K562 (cell line): Measurements from ENCODE around the gene CAV1. TPM values are rescaled to one million over a fixed set of nuclear protein-coding genes. Genes with fewer than 3 reads are reported as not detected.

Experiments
- ATAC-seq: fragments of 200-7000 bp; cut with Tn5 transposase; 3 replicates; pipeline ENCODE4 v1.9.1; 2020; ENCODE audit warnings: moderate library complexity
- BruUV-seq: library from RNA; stranded (reverse); fragments of 400-500 nt; replicated peaks from 2 replicates; lab custom pipeline; 2021; lab: Mats Ljungman, UMichigan
- CTCF ChIA-PET: fragments of 300-600 bp; formaldehyde crosslinking; extraction: SDS; loops from one replicate; lab custom pipeline; 2021; ENCODE audit warnings: low intra/inter-chr PET ratio; lab: Yijun Ruan, JAX
- POLR2A ChIA-PET: fragments of 300-600, 350-650 bp; sonication (Branson Sonifier 250); formaldehyde crosslinking; extraction: SDS; loops from one replicate; lab custom pipeline; 2021; ENCODE audit warnings: antibody characterized with exemption, inconsistent platforms; lab: Yijun Ruan, JAX
- DNase-seq, 4 experiments: peaks; one replicate each; pipeline versions ENCODE4 v3.0.0 to v3.0.0-alpha.2; 2011 to 2018; ENCODE audit warnings: low spot score in 3 of 4, mixed read lengths in 3 of 4; ENCODE audit errors: extremely low read depth in 1 of 4
- FAIRE-seq: peaks from 2 replicates; lab custom pipeline; 2011; peaks lifted over from hg19 to GRCh38; lab: Jason Lieb, UNC
- H2AFZ ChIP-seq: 2 replicates; pipeline ENCODE4 v1.6.0; 2011; ENCODE audit warnings: low read depth, low read length, control low read depth, inconsistent platforms
- H3K27ac ChIP-seq: fragments of 200-600 bp; 3 replicates; pipeline ENCODE4 v1.8.0; 2011; ENCODE audit warnings: low read depth, mild to moderate bottlenecking, control low read depth, inconsistent platforms, low read length, moderate library complexity, mixed read lengths; ENCODE audit errors: extremely low read depth
- H3K27me3 ChIP-seq, 2 experiments: fragments of 300-600 bp in 1 of 2; 2 replicates in 1 of 2; 3 replicates in 1 of 2; pipeline versions ENCODE4 v1.6.0 to v1.8.0; 2011; ENCODE audit warnings: inconsistent platforms in 2 of 2, low read length in 2 of 2, mild to moderate bottlenecking in 1 of 2, mixed read lengths in 1 of 2, moderate library complexity in 1 of 2; ENCODE audit not compliant: control insufficient read depth in 2 of 2, insufficient read depth in 2 of 2
- H3K36me3 ChIP-seq: fragments of 300-600 bp; 3 replicates; pipeline ENCODE4 v1.8.0; 2011; ENCODE audit warnings: mild to moderate bottlenecking, low read length, inconsistent platforms; ENCODE audit not compliant: control insufficient read depth, insufficient read depth
- H3K4me1 ChIP-seq, 2 experiments: fragments of 200-600 bp in 1 of 2; replicated peaks in 1 of 2; 2 replicates in 1 of 2; 3 replicates in 1 of 2; pipeline versions ENCODE4 v1.5.1 to v1.8.0; 2011; ENCODE audit warnings: inconsistent platforms in 2 of 2, low read length in 2 of 2, mild to moderate bottlenecking in 1 of 2, mixed read lengths in 1 of 2, moderate library complexity in 1 of 2; ENCODE audit not compliant: control insufficient read depth in 2 of 2, insufficient read depth in 2 of 2
- H3K4me2 ChIP-seq: 2 replicates; pipeline ENCODE4 v1.6.1; 2011; ENCODE audit warnings: low read length, control low read depth, inconsistent platforms, mixed read lengths; ENCODE audit not compliant: insufficient read depth
- H3K4me3 ChIP-seq: fragments of 200-600 bp; sonication (generic), shearing (Covaris generic); 2 replicates; pipeline ENCODE4 v1.5.1; 2016; ENCODE audit warnings: control low read depth, inconsistent platforms
- H3K79me2 ChIP-seq: fragments of 200-600 bp; 3 replicates; pipeline ENCODE4 v1.8.0; 2011; ENCODE audit warnings: low read length, inconsistent platforms; ENCODE audit not compliant: control insufficient read depth, insufficient read depth
- H3K9ac ChIP-seq, 2 experiments: 2 replicates each; pipeline versions ENCODE4 v1.6.0 to v1.6.1; 2011; ENCODE audit warnings: low read depth in 2 of 2, low read length in 2 of 2, control low read depth in 1 of 2, inconsistent platforms in 1 of 2, mild to moderate bottlenecking in 1 of 2, mixed read lengths in 1 of 2; ENCODE audit not compliant: insufficient read depth in 1 of 2
- H3K9me1 ChIP-seq: one replicate; pipeline ENCODE4 v1.6.0; 2011; ENCODE audit warnings: inconsistent platforms, mild to moderate bottlenecking, low read length, moderate library complexity; ENCODE audit not compliant: control insufficient read depth, insufficient read depth
- H3K9me3 ChIP-seq: replicated peaks from 2 replicates; pipeline ENCODE4 v1.5.1; 2011; ENCODE audit warnings: low read depth, low read length, inconsistent platforms; ENCODE audit not compliant: control insufficient read depth, insufficient read depth
- H4K20me1 ChIP-seq: replicated peaks from 2 replicates; pipeline ENCODE4 v1.6.1; 2011; ENCODE audit warnings: low read length, inconsistent platforms, mixed read lengths; ENCODE audit not compliant: control insufficient read depth, insufficient read depth
- DDX20 ChIP-seq: fragments of 450-650 bp; IDR thresholded peaks from 2 replicates; pipeline ENCODE4 v1.6.1; 2016; ENCODE audit warnings: missing genetic modification characterization, low read depth, mild to moderate bottlenecking, missing compliant biosample characterization, moderate library complexity
- KDM4B ChIP-seq, 2 experiments: fragments of 450-650 bp in 1 of 2; sonication (generic) in 1 of 2; IDR thresholded peaks; 2 replicates each; pipeline ENCODE4 v1.6.1; 2016 to 2017; ENCODE audit warnings: borderline replicate concordance in 2 of 2, antibody characterized with exemption in 1 of 2, low read depth in 1 of 2, mild to moderate bottlenecking in 1 of 2
- KLF1 ChIP-seq: fragments of 450-650 bp; IDR thresholded peaks from 2 replicates; pipeline ENCODE4 v1.6.1; 2016; ENCODE audit warnings: missing genetic modification characterization, missing compliant biosample characterization
- MCM5 ChIP-seq: fragments of 450-650 bp; IDR thresholded peaks from 2 replicates; pipeline ENCODE4 v1.6.1; 2016; ENCODE audit warnings: low read depth
- SAP30 ChIP-seq: fragments of 200-600 bp; sonication (generic); IDR thresholded peaks from 2 replicates; pipeline ENCODE4 v1.6.1; 2012; ENCODE audit warnings: borderline replicate concordance, low read depth, mild to moderate bottlenecking, moderate library complexity, low read length, control low read depth, inconsistent platforms; ENCODE audit not compliant: insufficient read depth, poor library complexity, severe bottlenecking
- TFE3 ChIP-seq: fragments of 450-650 bp; formaldehyde crosslinking; IDR thresholded peaks from 2 replicates; pipeline ENCODE4 v1.4.0; 2020; ENCODE audit warnings: mild to moderate bottlenecking, mixed read lengths
- ZKSCAN8 ChIP-seq: fragments of 200-800 bp; sonication (Bioruptor generic); IDR thresholded peaks from 2 replicates; pipeline ENCODE4 v1.6.1; 2016; ENCODE audit warnings: missing genetic modification characterization, missing compliant biosample characterization
- in situ Hi-C: fragments of 300-500 bp; cut with MboI; formaldehyde crosslinking; loops from 4 replicates; pipeline ENCODE4 v1.15.0; 2018; ENCODE audit warnings: inconsistent platforms, mixed read lengths
- intact Hi-C: fragments of 100-400 bp; cut with micrococcal nuclease; formaldehyde crosslinking; loops from 2 replicates; pipeline ENCODE4 v1.14.2; 2022
- polyA plus RNA-seq, 8 experiments: library from polyadenylated mRNA; depleted of rRNA in 4 of 8; stranded (reverse) in 5 of 8; unstranded in 3 of 8; fragments of >200 nt; fragmentation: Nextera tagmentation in 2 of 8; fragmentation: Illumina TruSeq in 1 of 8; extraction: Ambion mirVana in 2 of 8; extraction: Trizol in 1 of 8; gene quantifications; 2 replicates each; pipeline versions ENCODE4 v1.2.1 to v1.2.3, GENCODE V29; 2011 to 2014; ENCODE audit warnings: inconsistent platforms in 1 of 8, missing spikeins in 1 of 8
- total RNA-seq, 7 experiments: library from RNA; depleted of rRNA in 6 of 7; stranded (reverse); fragments of >200 nt in 6 of 7; fragmentation: Illumina TruSeq in 2 of 7; extraction: Trizol in 2 of 7; gene quantifications; 2 replicates each; pipeline versions ENCODE4 v1.2.1 to v1.2.3, GENCODE V29; 2011 to 2021; ENCODE audit warnings: low replicate concordance in 1 of 7
- TF ChIP-seq, protein P1 (sequence below): fragments of 450-650 bp; IDR thresholded peaks from 2 replicates; pipeline ENCODE4 v1.7.0; 2016; ENCODE audit warnings: borderline replicate concordance

Gene CAV1
- total and polyA plus RNA-seq, 9 of the 15 experiments (the other 6 are each of a cell fraction or from before 2014, with no cell fraction given): 0.08 to 1.5 (median 0.63) TPM

DNA sequence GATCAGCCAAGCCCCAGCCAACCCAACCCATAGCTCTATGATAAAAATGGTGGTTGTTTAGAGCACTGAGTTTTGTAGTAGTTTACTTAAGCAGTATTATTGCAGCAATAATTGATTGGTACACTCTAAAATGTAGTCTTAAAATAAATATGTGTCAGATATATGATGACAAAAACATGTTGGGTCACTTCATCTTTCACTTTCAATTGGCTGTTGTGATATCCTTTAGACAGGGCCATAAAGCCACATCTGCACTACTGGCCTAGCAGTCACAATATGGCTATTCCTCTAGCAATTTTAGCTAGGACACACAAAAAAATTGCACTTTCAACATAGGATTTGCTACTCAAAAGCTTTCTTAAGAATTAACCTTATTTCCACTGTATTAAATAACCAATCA, 5.9 kb upstream of the CAV1 start:
- ATAC-seq: no peak
- Histone ChIP-seq H3K79me2 (no peaks in the 10 kb centered on the region), H3K4me2 (no peak overlapping the region), H3K36me3 (no peaks in the 10 kb centered on the region), H3K9ac (no peak overlapping the region), H3K27me3 (no peaks in the 10 kb centered on the region), H4K20me1 (no peaks in the 10 kb centered on the region)
- POLR2A ChIA-PET: interaction anchor here (0.6 to 1.8 kb wide), 3 partner anchors 7 to 281 kb away, joined by 3 to 5 read pairs (median 3); partner anchors contain the start of gene CAV2
- CTCF ChIA-PET: no interaction called here
- in situ Hi-C loops: no loop called here
- intact Hi-C loops: no loop called here
- TF ChIP-seq KDM4B (IDR thresholded peaks at IDR 0.05; ENCODE audit: borderline replicate concordance in 2 of 2, low read depth in 1 of 2) (no peak), DDX20 (tag) (no peak), SAP30 (no peak), MCM5 (no peak), KLF1 (no peak), TFE3 (CRISPR knock-in tag) (no peak), ZKSCAN8 (CRISPR knock-in tag) (no peak)
- TF ChIP-seq, protein P1, sequence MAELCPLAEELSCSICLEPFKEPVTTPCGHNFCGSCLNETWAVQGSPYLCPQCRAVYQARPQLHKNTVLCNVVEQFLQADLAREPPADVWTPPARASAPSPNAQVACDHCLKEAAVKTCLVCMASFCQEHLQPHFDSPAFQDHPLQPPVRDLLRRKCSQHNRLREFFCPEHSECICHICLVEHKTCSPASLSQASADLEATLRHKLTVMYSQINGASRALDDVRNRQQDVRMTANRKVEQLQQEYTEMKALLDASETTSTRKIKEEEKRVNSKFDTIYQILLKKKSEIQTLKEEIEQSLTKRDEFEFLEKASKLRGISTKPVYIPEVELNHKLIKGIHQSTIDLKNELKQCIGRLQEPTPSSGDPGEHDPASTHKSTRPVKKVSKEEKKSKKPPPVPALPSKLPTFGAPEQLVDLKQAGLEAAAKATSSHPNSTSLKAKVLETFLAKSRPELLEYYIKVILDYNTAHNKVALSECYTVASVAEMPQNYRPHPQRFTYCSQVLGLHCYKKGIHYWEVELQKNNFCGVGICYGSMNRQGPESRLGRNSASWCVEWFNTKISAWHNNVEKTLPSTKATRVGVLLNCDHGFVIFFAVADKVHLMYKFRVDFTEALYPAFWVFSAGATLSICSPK: no peak
- TF ChIP-seq, all 486 proteins: peak for 0
- FAIRE-seq (no peak), DNase-seq (no peak)
- BruUV-seq: no TSS peak
- Histone ChIP-seq H3K9me3 (no peaks in the 10 kb centered on the region), H3K4me3 (no peak overlapping the region), H2AFZ (no peak overlapping the region), H3K9me1 (no peaks in the 10 kb centered on the region), H3K4me1 (no peaks in the 10 kb centered on the region; a peak in 1 of 5 replicates), H3K27ac (no peak overlapping the region)
